HG02981 (cell line): Measurements from ENCODE around the gene RBMS3.
A peak's percentile ranks its signal among the peaks of the same experiment; 100 is the strongest.
"Not testable (repeated sequence)": the region's sequence is repeated elsewhere in the genome, so short reads cannot be mapped to it uniquely, and the experiment has no call there.

ENCODE experiments used
- ATAC-seq: cut with Tn5 transposase; IDR thresholded peaks from one replicate; pipeline ENCODE4 v1.9.1; 2021; ENCODE audit warnings: mild to moderate bottlenecking, moderate library complexity; ENCODE audit not compliant: unreplicated experiment

The RBMS3 gene

DNA sequence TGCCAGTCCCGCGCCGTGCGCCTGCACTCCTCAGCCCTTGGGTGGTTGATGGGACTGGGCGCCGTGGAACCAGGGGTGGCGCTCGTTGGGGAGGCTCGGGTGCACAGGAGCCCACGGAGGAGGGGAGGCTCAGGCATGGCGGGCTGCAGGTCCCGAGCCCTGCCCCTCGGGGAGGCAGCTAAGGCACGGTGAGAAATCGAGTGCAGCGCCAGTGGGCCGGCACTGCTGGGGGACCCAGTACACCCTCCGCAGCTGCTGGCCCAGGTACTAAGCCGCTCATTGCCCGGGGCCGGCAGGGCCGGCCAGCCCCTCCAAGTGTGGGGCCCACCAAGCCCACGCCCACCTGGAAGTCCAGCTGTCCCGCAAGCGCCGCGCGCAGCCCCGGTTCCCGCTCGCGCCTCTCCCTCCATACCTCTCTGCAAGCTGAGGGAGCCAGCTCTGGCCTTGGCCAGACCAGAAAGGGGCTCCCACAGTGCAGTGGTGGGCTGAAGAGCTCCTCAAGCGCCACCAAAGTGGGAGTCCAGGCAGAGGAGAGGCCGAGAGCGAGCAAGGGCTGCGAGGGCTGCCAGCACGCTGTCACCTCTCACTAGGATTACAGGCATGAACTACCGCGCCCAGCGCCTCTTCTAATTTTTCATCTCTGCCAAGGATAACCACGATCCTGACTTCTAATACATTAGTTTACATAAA, 192.8 kb downstream of the RBMS3 start:
- not testable (repeated sequence) for ATAC-seq

DNA sequence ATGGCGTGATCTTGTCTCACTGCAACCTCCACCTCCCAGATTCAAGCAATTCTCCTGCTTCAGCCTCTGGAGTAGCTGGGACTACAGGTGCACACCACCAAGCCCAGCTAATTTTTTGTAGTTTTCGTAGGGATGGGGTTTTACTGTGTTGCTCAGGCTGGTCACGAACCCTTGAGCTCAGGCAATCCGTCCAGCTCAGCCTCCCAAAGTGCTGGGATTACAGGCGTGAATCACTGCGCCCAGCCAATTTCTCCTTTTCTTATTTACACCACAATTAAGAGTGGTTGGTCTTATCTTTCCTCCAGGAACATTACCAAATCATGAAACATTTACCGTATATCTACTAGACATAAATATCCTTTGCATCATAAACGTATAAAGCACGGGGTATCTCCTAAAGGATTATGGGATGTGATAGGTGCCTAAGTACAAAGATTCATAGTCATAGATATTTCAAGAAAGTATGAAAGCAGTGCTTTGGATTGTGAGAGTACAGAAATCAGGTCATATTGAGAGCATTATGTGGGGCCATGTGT, 194.5 kb downstream of the RBMS3 start:
- ATAC-seq, result no peak

- ATAC-seq, result no peak
Observed at GRCh38 chr3:29475854-29476253, 195.0 kb downstream of the RBMS3 start.

- no peak for ATAC-seq
Observed at GRCh38 chr3:29478611-29479010, 197.7 kb downstream of the RBMS3 start.

DNA sequence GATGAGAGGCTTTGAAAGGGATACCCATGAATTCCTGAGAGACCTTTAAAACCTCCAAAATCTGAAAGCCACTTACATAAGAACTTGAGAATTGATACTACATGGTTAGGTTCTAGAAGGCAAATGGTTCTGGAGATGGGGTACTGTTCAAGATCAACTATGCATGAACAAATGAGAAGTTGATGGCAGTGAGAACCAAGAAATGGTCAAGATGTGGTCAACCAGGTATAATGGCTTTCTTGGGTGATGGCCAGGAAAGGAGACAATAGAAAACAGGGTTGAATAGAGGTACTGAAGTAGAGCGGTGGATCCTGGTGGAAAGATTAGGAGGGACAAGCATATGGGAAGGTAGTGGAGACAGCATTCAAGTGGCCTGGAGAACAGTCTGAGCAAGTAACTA, 200.4 kb downstream of the RBMS3 start:
- ATAC-seq, result no peak

- no peak for ATAC-seq
Observed at GRCh38 chr3:29481969-29482767, 201.3 kb downstream of the RBMS3 start.

GRCh38 chr3:29484633-29485032, 203.8 kb downstream of the RBMS3 start:
- no peak for ATAC-seq

DNA sequence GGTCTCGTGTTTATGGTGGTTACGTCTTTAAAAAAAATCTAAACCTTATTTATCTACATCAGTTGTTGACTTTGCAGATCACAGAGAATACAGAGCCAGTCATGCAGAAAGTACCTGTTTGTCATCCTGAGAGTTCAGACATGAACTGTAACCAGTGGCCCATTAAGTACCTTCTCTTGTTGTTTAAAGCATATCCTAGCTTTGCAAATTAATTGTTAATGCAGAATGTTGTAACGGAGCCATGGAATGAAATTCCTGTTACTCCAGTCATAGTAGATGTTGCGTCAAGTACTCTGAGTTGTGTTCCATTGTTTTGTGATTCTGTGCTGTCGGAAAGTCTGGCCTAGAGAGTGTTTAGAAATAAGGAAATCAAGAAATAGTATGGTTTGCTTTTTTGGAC, 205.2 kb downstream of the RBMS3 start:
- ATAC-seq, result no peak

DNA sequence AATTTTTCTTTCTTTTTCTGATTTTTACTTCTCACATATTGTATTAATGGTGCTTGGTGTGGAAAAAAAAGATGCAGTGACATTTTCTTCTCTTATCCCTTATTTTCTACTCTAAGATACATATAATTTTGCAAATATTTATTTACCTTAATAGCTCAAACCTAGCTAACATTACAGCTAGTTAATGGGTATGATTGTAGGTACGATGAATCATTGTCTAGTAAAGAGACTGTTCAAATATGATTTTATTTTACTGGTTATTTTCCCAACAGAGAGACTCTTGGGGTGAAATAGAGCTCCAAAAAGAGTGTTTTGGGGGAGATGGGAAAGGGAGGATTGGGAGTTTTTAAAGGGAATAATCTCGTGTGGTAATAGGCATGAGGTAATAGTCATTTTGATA, 206.0 kb downstream of the RBMS3 start:
- no peak for ATAC-seq

DNA sequence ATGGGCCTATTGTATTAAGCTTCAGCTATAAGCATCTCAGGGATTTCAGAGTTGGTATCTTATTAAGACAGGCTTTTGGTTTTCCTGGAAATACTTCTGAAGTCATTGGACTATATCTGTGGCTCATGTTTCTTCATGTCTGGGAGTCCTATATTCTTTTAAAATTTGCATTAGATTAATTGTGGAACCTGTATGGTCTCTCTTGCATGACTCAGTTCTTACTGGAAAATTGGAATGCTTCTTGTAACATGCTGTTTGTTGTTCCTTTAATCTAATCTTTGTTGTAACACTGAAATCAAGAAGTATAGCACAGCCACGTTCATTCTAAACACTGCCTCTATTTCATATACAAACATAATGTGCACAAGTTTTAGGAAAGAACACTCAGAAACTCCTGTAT, 208.1 kb downstream of the RBMS3 start:
- ATAC-seq, result no peak

- no peak for ATAC-seq
Observed at GRCh38 chr3:29493109-29493508, 212.2 kb downstream of the RBMS3 start.

- ATAC-seq, result no peak
Observed at GRCh38 chr3:29494305-29495036, 213.6 kb downstream of the RBMS3 start.

- ATAC-seq, result no peak
Observed at GRCh38 chr3:29497282-29497681, 216.4 kb downstream of the RBMS3 start.

GRCh38 chr3:29502771-29503170, 221.9 kb downstream of the RBMS3 start:
- ATAC-seq, result no peak

DNA sequence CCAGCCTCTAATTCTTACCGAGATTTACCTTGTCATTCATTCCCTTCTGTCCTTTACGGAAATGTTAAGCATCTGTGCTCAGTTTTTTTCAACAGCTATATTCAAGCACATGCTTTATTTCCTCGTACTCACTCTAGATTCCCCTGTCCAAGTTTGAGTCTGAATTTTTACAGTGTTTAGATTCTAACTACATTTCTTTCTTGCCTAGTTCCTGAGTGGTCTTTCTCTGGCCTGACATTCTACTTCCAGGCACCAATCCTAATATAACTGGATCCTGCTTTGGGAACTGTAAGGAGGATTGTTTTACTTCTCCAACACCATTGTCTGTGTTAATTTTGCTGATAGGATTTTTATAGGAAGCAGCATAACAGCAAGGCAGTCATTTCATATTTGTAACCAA, 222.4 kb downstream of the RBMS3 start:
- ATAC-seq, result no peak

DNA sequence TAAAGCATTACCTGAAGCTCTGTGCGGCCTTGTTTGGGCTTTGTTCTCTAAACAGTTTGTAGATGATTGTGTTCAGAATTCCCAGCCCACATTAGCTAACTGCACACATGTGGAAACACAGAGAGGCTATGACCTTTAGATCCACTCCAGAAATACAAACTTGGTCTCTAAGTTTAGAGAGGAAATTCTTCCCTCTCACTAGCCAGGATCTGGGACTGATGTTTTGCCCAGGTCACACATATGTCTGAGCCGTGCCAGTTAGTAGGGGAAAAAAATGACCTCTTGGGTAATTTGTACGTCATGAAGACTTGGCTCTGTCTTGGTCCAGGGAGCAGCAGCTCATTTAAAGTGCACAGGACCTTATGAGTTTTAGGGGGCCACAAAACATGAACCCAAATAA, 223.1 kb downstream of the RBMS3 start:
- no peak for ATAC-seq

- no peak for ATAC-seq
Observed at GRCh38 chr3:29506502-29506901, 225.6 kb downstream of the RBMS3 start.

- ATAC-seq, result no peak
Observed at GRCh38 chr3:29511701-29512100, 230.8 kb downstream of the RBMS3 start.

- no peak for ATAC-seq
Observed at GRCh38 chr3:29512641-29513040, 231.8 kb downstream of the RBMS3 start.

- ATAC-seq, result peak; percentile 44
Observed at GRCh38 chr3:29513236-29513635, 232.4 kb downstream of the RBMS3 start.

DNA sequence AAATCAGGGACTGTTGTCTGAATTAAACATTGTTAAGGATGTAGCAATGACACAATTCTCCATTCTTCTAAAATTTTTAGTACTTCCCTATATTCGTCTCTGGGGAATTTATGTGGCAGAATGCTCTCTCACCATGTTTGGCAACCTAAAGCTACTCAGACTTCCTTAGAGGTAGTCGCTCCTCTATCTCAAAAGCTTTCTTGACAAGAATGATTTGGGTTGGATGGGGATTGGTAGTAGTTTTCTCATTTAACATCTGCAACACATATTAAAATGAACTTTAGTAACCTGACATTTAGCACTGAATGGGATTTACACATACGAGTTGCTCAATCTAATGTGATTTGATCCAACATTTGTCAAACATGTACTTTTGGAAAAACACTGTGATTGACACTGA, 233.3 kb downstream of the RBMS3 start:
- no peak for ATAC-seq

DNA sequence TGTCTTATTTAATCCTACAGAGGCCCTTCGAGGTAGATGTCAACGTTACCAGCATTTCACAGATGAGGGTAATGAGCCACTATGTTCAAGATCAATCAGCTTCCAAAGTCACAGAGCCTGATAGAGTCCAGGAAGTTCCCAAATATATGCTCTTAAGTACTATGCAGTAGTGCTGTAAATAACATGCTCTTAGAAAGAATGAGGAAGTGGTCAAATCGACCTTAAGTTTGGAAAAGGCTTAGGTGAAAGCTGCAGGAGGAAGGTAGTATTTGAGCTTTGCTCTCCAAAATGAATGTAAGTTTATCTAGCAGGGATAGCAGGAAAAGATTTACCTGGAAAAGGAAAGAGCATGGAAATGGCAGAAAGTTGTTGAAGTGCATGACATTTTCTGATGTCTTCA, 234.0 kb downstream of the RBMS3 start:
- no peak for ATAC-seq
